CD4-positive, alpha-beta T cell treated with Interferon gamma for 1 hour (primary cell): ENCODE data around the gene ZMYM1.
A peak's percentile ranks its signal among the peaks of the same experiment; 100 is the strongest.
"Not testable (repeated sequence)": the region's sequence is repeated elsewhere in the genome, so short reads cannot be mapped to it uniquely, and the experiment has no call there.

ENCODE experiments used
- DNase-seq: peaks from one replicate; pipeline ENCODE4 v3.0.0-alpha.2; 2020

ZMYM1 gene

DNA sequence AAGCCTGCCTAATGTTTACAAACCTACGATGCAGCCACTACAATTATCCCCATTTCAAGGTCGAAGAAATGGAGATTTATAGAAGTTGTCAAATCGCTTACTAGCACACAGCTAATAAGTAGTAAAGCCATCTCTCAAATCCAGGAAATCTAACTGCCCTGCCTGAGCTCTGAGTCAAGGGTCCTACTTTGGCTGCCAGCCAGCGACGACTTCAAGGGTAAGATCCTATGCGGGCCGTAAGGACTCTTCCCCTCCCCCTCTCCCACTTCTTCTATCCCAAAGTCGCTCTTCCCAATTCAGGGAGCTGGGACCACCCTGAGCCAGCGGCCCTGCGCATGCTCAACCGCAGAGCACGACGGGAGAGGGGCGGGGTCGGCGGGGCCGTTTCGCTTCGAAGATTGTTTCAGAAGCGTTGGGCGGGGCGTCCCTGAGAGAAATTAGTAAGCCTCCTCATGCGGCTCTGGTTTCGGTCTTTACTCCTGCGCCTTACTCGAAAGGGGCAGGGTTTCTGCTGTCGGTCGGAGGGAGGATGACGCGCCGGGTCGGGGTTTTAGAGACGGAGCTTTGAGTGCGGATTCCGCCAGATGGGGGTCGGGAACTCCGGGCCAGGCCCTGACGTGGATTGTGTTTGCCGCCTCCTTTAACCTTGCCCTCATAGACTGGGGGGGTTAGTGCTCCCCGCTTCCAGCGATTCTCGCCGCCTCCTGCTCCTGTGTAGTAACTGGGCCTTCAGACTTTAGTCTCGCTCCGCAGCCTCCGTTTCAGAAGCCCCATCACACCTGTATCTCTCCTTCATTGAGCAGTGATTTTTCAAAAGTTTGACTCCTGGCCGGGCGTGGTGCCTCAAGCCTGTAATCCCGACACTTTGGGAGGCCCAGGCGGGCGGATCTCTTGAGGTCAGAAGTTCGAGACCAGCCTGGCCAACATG lies at the start of gene ZMYM1:
ZMYM1 (plus strand) TSS at position 383 of the 928 bp plus-strand sequence. CDS start 14,603 bp downstream, outside the sequence.
- peak; percentile 80 for DNase-seq

DNA sequence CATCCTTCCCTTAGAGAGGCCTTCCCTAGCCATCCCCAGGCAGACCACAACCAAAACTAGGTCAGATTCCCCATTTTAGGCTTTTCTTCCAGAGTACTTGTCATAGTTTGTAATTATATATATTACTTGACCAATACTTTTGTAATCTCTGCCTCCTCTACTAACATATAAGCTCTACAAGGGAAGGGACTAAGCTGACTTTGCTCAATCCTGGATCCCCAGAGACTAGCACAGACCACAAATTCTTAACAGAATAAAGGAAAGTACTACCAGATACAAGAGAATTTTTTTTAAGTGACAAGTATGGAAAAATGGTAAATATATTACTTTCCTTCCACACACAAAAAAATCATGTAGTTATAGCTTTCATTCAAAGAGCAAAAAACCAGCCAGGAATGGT lies 49.4 kb upstream of the ZMYM1 start:
- DNase-seq, result no peak

DNA sequence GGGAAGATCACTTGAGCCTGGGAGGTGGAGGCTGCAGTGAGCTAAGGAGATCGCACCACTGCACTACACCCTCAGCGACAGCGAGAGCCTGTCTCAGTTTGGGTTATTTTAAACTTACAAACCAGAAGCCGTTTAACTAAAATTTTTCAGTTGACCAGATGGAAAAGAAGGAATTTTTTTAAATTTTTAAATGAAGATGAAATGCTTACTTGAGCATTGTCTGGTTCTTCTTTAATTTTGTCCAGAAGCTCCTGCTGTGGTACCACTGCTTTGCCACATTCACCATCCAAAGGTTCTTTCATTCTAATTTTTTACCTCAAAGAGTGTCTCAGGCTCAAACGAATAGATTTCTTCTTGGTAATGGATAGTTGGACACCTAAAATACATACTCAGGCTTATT lies 48.8 kb upstream of the ZMYM1 start:
- DNase-seq, result no peak

DNA sequence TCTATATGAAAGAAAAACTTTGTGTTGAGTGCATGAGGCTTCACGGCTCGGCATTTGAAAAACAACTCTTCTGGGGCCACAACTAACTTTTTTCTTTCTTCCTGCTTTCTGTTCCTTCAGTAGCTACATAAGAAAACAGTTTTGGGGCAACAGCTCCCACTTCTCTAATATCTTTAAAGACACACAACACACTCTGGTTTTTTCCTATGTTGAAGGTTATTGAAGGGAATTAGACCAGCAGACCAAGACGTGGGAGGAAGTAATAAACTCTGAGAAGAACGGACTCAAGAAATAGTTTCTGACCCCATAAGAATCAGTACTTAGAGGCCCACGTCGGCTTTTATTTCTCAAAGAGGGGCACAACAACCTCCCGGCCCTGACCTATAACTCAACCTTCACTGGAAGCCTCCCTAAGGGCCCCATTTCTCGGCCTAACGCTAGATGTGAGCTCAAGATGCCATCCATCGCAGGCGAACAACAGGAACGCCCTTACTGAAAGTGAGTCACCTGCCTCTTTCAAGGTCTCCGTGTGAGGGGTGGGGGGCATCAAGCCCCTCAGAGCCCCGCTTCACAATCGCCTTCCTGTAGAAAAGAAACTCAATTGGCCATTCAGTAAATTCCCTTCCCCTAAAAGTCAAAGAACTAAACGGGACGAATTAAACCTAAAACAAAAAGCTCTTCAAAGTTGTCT lies 48.3 kb upstream of the ZMYM1 start:
- DNase-seq, result peak; percentile 9

DNA sequence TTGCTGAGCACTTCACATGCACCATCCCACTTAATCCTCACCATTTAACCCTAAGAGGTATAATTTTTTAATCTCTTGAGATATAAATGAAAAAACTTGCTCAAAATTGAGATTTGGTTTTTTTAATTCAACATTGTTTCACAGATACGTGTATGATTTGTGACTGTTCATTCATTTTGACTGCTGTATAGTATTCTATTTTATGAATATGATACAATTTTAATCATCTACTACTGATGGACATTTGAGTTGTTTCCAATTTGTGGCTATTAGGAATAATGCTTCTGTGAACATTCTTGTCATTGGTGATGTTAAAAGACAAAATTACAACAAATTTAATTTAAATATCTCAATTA lies 46.8 kb upstream of the ZMYM1 start:
- DNase-seq, result no peak

DNA sequence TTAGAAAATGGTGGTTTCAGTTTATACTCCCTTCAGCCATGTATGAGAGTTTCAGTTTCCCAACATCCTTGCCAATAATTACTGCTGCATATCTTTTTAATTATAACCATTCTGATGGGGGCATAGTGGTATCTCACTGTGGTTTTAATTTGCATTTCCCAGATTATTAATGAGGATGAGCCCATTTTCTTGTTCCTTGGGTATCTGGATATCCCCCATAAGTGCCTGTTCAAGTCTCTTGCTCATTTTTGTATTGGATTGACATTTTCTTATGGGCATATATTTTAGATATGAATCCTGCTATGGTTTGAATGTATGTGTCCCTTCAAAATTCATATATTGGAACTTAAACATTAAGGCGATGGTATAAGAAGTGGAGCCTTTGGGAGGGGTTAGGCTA lies 45.8 kb upstream of the ZMYM1 start:
- no peak for DNase-seq

DNA sequence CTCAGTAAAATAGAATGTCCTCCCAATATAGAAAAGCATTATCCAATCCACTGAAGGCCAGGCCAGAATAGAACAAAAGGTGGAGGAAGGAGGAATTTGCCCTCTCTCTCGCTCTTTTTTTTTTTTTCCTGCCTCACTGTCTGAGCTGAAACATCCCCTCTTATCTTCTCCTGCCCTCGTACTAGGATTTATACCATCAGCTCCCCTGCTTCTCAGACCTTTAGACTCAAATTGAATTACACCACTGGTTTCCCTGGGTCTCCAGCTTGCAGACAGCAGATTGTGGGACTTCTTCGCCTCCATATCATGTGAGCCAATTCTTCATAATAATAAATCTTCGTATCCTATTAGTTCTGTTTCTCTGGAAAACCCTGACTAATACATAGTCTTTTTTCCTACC lies 42.6 kb upstream of the ZMYM1 start:
- no peak for DNase-seq

DNA sequence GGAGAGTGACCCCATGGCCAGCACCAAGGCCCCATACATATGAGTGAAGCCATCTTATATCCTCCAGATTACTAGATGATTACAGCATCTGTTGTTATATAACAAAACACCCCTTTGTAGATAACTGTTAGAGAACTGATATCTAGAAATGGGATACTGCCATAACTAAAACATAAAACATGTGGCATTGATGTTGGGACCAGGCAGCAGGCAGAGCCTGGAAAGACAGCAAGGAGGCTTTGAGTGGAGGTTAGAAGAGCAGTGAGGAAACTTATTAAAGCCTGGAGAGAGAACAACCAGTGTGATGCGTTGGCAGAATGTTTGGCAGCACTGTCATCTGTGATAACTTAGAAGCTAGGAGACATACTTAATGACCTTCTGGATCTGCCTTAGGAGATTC lies 42.0 kb upstream of the ZMYM1 start:
- DNase-seq, result no peak

DNA sequence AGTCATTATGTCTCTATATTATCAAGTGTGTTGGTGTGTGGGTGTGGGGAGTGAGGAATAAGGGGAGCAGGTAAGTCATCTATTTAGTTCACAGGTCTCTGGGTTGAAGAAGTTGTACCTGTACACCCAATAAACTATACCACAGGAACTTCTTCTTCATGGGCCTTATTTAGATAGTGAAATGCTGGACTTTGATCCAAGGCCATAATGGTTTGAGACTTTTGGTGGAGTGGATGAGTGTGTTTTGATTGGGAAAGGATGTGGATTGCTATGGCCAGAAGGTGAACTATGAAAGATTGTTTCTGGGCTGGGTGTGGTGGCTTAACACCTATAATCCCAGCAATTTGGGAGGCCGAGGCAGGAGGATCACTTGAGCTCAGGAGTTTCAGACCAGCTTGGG lies 40.5 kb upstream of the ZMYM1 start:
- no peak for DNase-seq

DNA sequence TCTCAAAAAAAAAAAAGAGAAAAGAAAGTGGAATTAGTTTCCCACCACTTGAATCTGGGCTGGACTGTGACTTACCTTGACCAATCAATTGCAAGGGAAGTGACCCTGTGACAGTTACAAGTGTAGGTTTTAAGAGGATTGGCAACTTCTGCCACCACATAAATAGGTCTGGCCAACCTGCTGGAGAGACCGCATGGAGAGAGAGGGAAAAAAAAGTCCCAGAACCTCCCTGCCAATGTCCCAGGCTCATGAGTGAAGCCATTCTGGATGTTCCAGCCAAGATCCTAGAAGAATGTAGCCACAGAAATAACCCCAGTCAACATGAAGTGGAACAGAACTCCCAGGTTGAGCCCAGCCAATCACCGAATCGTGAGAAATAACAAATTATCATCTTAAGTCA lies 35.7 kb upstream of the ZMYM1 start:
- DNase-seq, result no peak

DNA sequence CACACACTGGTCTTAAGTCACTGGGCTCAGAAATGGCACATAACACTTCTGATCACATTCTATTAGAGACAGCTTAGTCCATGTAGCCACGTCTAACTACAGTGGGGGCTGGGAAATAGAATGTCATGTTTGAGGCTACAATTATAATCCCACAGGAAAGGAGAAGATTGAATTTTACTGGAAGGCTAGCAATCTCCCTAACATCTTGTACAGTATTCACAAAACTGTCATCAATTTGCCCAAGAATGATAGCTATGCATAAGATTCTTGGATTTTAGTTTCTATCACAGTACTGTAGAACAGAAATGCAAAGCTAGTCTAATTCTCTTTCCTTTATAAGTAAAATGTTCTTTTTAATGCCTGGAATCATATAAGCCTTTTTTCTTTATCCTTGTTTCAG lies 34.8 kb upstream of the ZMYM1 start:
- no peak for DNase-seq

DNA sequence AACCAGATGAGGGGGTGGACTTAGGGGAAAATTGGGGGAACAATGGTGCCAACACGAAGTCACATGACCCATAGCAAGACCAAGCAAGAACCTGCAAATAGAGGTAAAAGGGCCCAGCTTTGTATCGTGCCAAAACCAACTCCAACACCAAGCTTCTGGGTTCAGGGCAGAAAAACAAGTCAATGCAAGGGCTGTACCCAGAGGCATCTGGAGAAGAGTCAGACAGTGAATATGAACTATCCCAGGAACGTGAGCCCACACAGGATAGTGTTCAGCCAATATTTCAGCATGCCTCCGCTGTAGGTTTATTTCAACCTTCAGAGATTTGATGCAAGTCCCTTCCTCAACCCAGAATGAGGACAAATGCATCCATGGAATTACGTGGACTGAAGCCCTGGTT lies 32.5 kb upstream of the ZMYM1 start:
- no peak for DNase-seq

DNA sequence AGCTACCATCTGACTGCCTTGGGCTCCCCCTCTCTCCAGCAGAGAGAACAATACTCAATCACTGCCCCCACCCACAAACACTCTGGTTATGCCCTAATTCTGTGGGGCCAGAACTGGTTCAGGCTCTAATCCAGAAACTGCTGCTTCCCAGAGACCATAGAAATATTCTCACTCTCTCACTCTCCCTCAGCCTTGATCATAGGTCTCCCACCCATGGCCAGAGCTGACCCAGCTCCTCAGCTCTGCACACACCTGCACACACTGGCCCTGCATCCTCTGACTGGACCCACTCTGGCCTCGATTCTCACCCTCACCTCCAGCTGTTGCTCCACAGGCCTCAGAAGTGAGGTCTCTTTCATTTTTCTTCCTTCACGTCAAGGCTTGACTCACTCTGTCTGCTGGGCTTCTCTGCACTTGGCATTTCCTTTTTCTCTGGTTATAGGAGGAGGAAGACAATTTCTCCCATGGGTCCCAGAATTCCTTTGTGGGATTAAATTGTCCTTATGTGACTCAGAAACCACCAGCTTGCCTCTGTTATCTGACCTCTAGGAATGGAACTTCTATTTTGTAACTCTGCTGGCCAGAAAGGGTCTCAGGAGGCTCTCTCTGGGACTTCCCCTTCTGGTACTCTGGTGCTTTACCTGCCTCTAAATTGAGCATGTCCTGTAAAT lies 31.9 kb upstream of the ZMYM1 start:
- DNase-seq, result no peak

DNA sequence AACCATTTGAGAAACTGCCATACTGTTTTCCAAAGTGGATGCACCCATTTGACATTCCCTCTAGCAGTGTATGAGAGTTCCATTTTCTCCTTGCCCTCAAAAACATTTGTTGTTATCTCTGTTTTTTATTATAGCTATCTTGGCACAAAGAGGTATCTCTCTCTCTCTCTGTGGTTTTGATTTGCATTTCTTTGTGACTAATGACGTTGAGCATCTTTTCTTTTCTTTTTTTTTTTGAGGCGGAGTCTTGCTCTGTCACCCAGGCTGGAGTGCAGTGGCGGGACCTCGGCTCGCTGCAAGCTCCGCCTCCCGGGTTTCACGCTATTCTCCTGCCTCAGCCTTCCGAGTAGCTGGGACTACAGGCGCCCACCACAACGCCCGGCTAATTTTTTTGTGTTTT lies 30.1 kb upstream of the ZMYM1 start:
- DNase-seq, result no peak

DNA sequence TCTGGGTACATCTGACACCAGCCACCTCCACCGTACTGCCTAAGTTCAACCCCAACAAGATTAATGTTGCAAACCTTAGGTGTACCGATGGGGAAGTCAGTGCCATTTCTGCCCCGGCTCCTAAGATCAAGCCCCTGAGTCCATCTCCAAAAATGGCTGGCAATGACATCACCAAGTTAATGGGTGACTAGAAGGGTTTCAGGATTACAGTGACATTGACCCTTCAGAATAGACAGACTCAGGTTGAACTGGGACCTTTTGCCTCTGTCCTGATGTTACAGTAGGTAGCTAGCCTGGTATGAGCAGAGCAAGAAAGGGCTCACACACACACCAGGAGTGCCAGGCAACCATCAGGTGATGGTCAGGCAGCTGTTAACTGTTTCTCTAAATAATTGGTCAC lies 25.8 kb upstream of the ZMYM1 start:
- DNase-seq, result no peak

DNA sequence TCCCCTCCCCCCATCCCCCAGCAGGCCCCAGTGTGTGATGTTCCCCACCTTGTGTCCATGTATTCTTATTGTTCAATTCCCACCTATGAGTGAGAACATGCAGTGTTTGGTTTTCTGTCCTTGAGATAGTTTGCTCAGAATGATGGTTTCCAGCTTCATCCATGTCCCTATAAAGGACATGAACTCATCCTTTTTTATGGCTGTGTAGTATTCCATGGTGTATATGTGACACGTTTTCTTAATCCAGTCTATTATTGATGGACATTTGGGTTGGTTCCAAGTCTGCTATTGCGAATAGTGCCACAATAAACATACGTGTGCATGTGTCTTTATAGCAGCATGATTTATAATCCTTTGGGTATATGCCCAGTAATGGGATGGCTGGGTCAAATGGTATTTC lies 24.9 kb upstream of the ZMYM1 start:
- DNase-seq, result not testable (repeated sequence)

DNA sequence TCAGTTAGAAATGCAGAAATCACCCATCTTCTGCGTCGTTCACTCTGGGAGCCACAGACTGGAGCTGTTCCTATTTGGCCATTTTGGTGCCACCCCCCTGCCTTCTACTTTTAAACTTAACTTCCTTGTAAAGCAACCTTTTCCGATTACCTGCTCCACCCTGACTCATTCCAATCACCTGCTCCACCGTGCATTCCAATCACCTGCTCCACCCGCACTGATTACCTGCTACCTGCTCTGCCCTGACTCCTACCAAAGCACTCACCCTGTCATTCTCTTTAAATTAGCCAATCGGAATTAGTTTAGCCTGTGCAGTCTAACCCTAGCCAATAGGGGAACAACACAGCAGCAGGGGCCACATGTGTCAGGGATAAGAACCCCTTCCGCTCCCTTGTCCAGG lies 20.9 kb upstream of the ZMYM1 start:
- not testable (repeated sequence) for DNase-seq

DNA sequence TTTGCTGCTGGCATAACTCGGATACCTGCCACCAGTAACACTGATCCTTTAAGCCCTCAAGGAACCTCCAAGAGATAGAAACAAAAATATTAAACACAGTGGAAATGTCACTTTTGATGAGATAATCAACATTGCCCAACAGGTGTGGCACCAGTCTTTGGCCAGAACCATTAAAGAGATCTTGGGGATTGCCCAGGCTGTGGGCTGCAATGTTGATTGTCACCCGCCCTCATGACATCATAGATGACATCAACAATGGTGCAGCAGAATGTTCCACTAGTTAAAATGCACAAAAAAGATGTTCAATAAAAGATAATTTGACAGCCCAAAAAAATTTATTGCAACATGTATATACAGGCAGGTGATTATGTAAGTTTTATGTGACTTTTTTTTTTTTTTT lies 20.2 kb upstream of the ZMYM1 start:
- DNase-seq, result no peak

DNA sequence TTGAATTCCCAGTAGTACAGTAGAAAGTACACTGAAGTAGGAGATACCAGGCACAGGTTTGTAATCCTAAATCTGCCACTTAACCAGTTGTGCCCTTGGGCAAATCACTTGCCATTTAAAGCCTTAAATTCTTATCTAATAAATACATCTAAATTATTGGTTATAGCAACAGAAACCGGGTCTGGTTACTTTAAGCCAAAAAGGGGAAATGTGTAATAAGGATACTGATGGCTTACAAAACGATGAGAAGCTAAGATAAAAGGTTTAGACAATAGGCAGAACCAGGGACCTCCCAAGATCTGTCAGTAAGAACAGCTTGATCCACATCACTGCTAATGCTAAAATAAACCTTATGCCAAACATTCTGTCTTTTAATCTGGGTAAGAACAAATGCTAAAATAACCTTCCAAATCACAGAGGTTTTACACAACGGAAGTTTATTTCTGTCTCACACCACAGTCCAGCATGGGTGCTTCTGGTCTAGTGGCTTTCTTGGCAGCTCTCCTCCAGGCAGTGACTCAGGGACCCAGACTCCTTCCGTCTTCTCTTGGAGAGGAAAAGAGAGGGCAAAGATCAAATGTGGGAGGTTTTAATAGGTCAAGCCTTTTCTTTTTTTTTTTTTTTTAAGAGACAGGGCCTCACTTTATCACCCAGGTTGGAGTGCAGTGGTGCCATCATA lies 16.5 kb upstream of the ZMYM1 start:
- no peak for DNase-seq

DNA sequence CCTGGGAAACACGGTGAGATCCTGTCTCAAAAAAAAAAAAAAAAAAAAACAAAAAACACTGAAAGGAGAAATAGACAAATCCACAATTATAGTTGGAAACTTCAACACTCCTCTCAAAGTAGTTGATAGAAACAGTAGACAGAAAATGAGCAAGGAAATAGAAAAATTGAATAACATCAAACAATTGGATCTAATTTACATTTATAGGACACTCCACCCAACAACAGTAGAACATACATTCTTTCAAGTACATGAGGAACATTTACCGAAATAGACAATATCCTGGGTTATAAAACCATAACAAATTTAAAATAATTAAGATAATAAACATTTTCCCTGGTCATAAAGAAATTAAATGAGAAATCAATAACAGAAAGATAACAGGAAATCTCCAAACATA lies 14.9 kb upstream of the ZMYM1 start:
- no peak for DNase-seq

DNA sequence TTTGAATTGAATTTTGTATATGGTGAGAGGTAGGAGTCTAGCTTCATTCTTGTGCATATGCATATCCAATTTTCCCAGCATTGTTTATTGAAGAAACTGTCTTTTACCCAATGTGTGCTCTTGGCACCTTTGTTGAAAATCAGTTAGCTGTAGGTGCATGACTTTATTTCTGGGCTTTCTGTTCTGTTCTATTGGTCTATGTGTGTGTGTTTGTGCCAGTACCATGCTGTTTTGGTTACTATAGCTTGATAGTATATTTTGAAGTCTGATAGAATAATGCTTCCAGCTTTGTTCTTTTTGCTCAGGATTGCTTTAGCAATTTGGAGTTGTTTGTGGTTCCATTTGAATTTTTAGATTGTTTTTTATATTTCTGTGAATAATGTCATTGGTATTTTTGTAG lies 9.4 kb upstream of the ZMYM1 start:
- no peak for DNase-seq

DNA sequence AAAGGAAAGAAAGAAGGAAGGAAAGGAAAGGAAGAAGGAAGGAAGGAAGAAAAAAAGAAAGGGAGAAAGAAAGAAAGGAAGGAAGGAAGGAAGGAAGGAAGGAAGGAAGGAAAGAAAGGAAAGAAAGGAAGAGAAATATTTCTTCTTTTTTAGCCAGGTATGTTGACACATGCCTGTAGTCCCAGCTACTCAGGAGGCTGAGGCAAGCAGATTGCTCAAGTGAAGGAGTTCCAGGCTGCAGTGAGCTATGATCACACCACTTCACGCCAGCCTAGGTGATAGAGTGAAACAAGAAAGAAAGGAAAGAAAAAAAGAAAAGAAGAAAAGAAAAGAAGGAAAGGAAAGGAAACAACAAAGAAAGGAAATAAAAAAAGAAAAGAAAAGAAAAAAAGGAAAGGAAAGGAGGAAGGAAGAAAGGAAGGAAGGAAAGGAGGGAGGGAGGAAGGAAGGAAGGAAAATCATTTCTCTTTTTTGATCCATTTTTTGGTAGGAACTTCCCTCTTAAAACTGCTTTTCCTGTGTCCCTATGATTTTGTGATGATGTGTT lies 5.8 kb upstream of the ZMYM1 start:
- DNase-seq, result no peak

DNA sequence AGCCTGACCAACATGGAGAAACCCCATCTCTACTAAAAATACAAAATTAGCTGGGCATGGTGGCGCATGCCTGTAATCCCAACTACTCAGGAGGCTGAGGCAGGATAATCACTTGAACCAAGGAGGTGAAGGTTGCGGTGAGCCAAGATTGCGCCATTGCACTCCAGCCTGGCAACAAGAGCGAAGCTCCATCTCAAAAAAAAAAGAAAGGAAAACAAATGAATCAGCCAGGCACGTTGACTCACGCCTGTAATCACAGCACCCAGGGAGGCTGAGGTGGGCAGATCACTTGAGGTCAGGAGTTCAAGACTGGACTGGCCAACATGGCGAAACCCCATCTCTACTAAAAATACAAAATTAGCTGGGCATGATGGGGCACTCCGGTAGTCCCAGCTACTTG lies 2.8 kb upstream of the ZMYM1 start:
- not testable (repeated sequence) for DNase-seq
